OCI-LY1 (cell line): Measurements from ENCODE around the gene XRRA1.

Experiments
- H2AFZ ChIP-seq: fragments of 200-600 bp; sonication (generic), shearing (Covaris generic); 2 replicates; pipeline ENCODE4 v1.6.0; 2014; ENCODE audit warnings: antibody characterized with exemption, mild to moderate bottlenecking, low read length
- H3F3A ChIP-seq: fragments of 200-600 bp; sonication (generic), shearing (Covaris generic); 2 replicates; pipeline ENCODE4 v1.6.0; 2014; ENCODE audit warnings: mild to moderate bottlenecking, antibody characterized with exemption, low read length, moderate library complexity; ENCODE audit not compliant: insufficient read depth
- H3K27ac ChIP-seq: fragments of 200-600 bp; sonication (generic); 2 replicates; pipeline ENCODE4 v1.5.1; 2014; ENCODE audit warnings: low read length, mixed run types, mild to moderate bottlenecking, low read depth; ENCODE audit not compliant: poor library complexity, severe bottlenecking
- H3K27me3 ChIP-seq: fragments of 200-600 bp; sonication (generic); 2 replicates; pipeline ENCODE4 v1.6.0; 2014; ENCODE audit warnings: antibody characterized with exemption, mild to moderate bottlenecking, low read length, moderate library complexity; ENCODE audit not compliant: insufficient read depth
- H3K36me3 ChIP-seq: fragments of 200-600 bp; sonication (generic); 2 replicates; pipeline ENCODE4 v1.6.1; 2014; ENCODE audit warnings: mild to moderate bottlenecking, antibody characterized with exemption, low read length, moderate library complexity, mixed read lengths; ENCODE audit not compliant: insufficient read depth
- H3K4me1 ChIP-seq: fragments of 200-600 bp; sonication (generic); 2 replicates; pipeline ENCODE4 v1.5.1; 2014; ENCODE audit warnings: mild to moderate bottlenecking, low read length, moderate library complexity; ENCODE audit not compliant: insufficient read depth, severe bottlenecking
- H3K4me2 ChIP-seq: fragments of 200-600 bp; sonication (generic), shearing (Covaris generic); 2 replicates; pipeline ENCODE4 v1.6.1; 2014; ENCODE audit warnings: low read length
- H3K4me3 ChIP-seq: fragments of 200-600 bp; sonication (generic); 2 replicates; pipeline ENCODE4 v1.5.1; 2014; ENCODE audit warnings: low read length, low read depth, mild to moderate bottlenecking, mixed read lengths; ENCODE audit not compliant: poor library complexity, severe bottlenecking
- H3K79me2 ChIP-seq: fragments of 200-600 bp; shearing (Covaris generic); 2 replicates; pipeline ENCODE4 v1.6.1; 2016; ENCODE audit warnings: mixed run types, low read length, mixed read lengths; ENCODE audit not compliant: insufficient read depth
- H3K9ac ChIP-seq: fragments of 200-600 bp; sonication (generic), shearing (Covaris generic); 2 replicates; pipeline ENCODE4 v1.6.1; 2014; ENCODE audit warnings: mild to moderate bottlenecking, low read length, mixed read lengths
- H3K9me2 ChIP-seq: fragments of 200-600 bp; sonication (generic), shearing (Covaris generic); 2 replicates; pipeline ENCODE4 v1.6.1; 2014; ENCODE audit warnings: low read depth, mild to moderate bottlenecking, low read length, mixed read lengths
- H3K9me3 ChIP-seq: fragments of 200-600 bp; shearing (Covaris generic); 2 replicates; pipeline ENCODE4 v1.6.1; 2014; ENCODE audit warnings: low read length, mixed read lengths
- H4K20me1 ChIP-seq: fragments of 200-600 bp; sonication (generic), shearing (Covaris generic); 2 replicates; pipeline ENCODE4 v1.6.0; 2016; ENCODE audit warnings: mild to moderate bottlenecking, low read length; ENCODE audit not compliant: insufficient read depth
- CTCF ChIP-seq: fragments of 200-600 bp; sonication (generic), shearing (Covaris generic); IDR thresholded peaks from 2 replicates; pipeline ENCODE4 v1.5.1; 2017; ENCODE audit warnings: mild to moderate bottlenecking, antibody characterized with exemption, low read length, moderate library complexity, mixed read lengths
- EZH2 ChIP-seq: fragments of 200-600 bp; sonication (generic), shearing (Covaris generic); IDR thresholded peaks from 2 replicates; pipeline ENCODE4 v1.8.0; 2017; ENCODE audit warnings: borderline replicate concordance, mixed run types, mild to moderate bottlenecking, antibody characterized with exemption, low read length, moderate library complexity, mixed read lengths

The XRRA1 gene

GRCh38 chr11:74849525-74850391, 99.1 kb downstream of the XRRA1 start:
- no peaks in the 10 kb centered on the region for H3K9me2 ChIP-seq
- no peak for TF ChIP-seq EZH2
- TF ChIP-seq CTCF: no peak
- H3K9me3 ChIP-seq: no peaks in the 10 kb centered on the region
- H3K4me1 ChIP-seq: no peaks in the 10 kb centered on the region
- no peak overlapping the region for H3K9ac ChIP-seq
- H2AFZ ChIP-seq: no peak overlapping the region
- H3F3A ChIP-seq: no peaks in the 10 kb centered on the region
- H3K4me3 ChIP-seq: no peak overlapping the region
- peaks cover 55% of the 10 kb centered on the region for H3K36me3 ChIP-seq
- H4K20me1 ChIP-seq: no peaks in the 10 kb centered on the region
- H3K4me2 ChIP-seq: no peak overlapping the region
- no peak overlapping the region for H3K27ac ChIP-seq
- H3K79me2 ChIP-seq: no peaks in the 10 kb centered on the region
- H3K27me3 ChIP-seq: no peaks in the 10 kb centered on the region

- peaks cover 69% of the 10 kb centered on the region for H3K36me3 ChIP-seq
These were observed 101.0 kb downstream of the XRRA1 start for GRCh38 chr11:74847895-74848294.

DNA sequence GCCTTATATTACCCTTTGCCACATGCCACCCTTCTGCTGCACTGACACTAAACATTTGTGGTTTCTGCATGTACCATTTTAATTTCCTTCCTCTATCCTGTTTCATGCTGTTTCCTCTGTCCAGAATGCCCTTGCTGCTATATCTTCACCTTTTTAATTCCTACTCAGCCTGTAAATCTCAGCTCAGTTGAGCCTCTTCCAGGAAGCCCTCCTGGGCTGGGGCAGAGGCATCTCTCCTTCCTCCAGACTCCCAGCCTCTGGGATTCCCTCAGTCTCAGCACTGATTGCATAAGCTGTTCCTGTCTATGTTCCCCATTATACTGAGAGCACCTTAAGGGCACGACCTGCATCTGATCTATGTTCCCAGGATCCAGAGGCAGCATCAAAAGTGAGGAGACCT, 101.5 kb downstream of the XRRA1 start:
- Histone ChIP-seq H3K4me3 (no peak overlapping the region), H3K9me3 (no peaks in the 10 kb centered on the region), H3K27ac (no peak overlapping the region), H3K27me3 (no peaks in the 10 kb centered on the region), H3K9me2 (no peaks in the 10 kb centered on the region), H3K4me2 (no peak overlapping the region), H3K4me1 (no peaks in the 10 kb centered on the region), H4K20me1 (no peaks in the 10 kb centered on the region), H3K9ac (no peak overlapping the region), H2AFZ (no peak overlapping the region), H3K79me2 (no peaks in the 10 kb centered on the region), H3F3A (no peaks in the 10 kb centered on the region), H3K36me3 (peaks cover 74% of the 10 kb centered on the region)
- no peak for TF ChIP-seq CTCF
- TF ChIP-seq EZH2: no peak

More at GRCh38 chr11:74847895-74848294, 101.0 kb downstream of the XRRA1 start:
- no peaks in the 10 kb centered on the region for H3F3A ChIP-seq
- H3K4me1 ChIP-seq: no peaks in the 10 kb centered on the region
- no peak overlapping the region for H3K9ac ChIP-seq
- no peaks in the 10 kb centered on the region for H4K20me1 ChIP-seq
- H3K4me2 ChIP-seq: no peak overlapping the region
- no peaks in the 10 kb centered on the region for H3K79me2 ChIP-seq
- H3K27ac ChIP-seq: no peak overlapping the region
- H3K4me3 ChIP-seq: no peak overlapping the region
- H3K27me3 ChIP-seq: no peaks in the 10 kb centered on the region
- no peaks in the 10 kb centered on the region for H3K9me2 ChIP-seq
- H3K9me3 ChIP-seq: no peaks in the 10 kb centered on the region
- TF ChIP-seq CTCF (no peak), EZH2 (no peak)
- no peak overlapping the region for H2AFZ ChIP-seq
